HG03025 (cell line): Measurements from ENCODE around the gene GAGE12F.
"Not testable (repeated sequence)": the region's sequence is repeated elsewhere in the genome, so short reads cannot be mapped to it uniquely, and the experiment has no call there.

Experiments used
- ATAC-seq: cut with Tn5 transposase; IDR thresholded peaks from one replicate; pipeline ENCODE4 v1.9.1; 2021; ENCODE audit warnings: mild to moderate bottlenecking, moderate library complexity; ENCODE audit not compliant: unreplicated experiment, low FRiP score

GAGE12F gene

GRCh38 chrX:49560542-49560941, at the start of gene GAGE12F:
TSS of gene GAGE12F (plus strand) at chrX:49560842. CDS start at chrX:49561997, 1,155 bp downstream.
- not testable (repeated sequence) for ATAC-seq

GRCh38 chrX:49531877-49532276, 28.8 kb upstream of the GAGE12F start, which contains the start of gene GAGE12C:
TSS of gene GAGE12C (plus strand) at chrX:49532177. CDS start at chrX:49533332, 1,155 bp downstream.
- not testable (repeated sequence) for ATAC-seq

GRCh38 chrX:49541433-49541832, 19.2 kb upstream of the GAGE12F start, which contains the start of gene GAGE12D:
TSS of gene GAGE12D (plus strand) at chrX:49541733. CDS start at chrX:49542888, 1,155 bp downstream.
- ATAC-seq: not testable (repeated sequence)

- ATAC-seq: not testable (repeated sequence)
Measured at GRCh38 chrX:49550989-49551388, 9.7 kb upstream of the GAGE12F start, which contains the start of gene GAGE12E. TSS of gene GAGE12E (plus strand) at chrX:49551289. CDS start at chrX:49552444, 1,155 bp downstream.

- not testable (repeated sequence) for ATAC-seq
Measured at GRCh38 chrX:49568728-49569127, 8.1 kb downstream of the GAGE12F start.

- ATAC-seq: not testable (repeated sequence)
Measured at GRCh38 chrX:49569152-49569551, 8.5 kb downstream of the GAGE12F start.

- not testable (repeated sequence) for ATAC-seq
Measured at GRCh38 chrX:49570100-49570499, 9.5 kb downstream of the GAGE12F start, which contains the start of gene GAGE12G. TSS of gene GAGE12G (plus strand) at chrX:49570400. CDS start at chrX:49571555, 1,155 bp downstream.

- ATAC-seq: not testable (repeated sequence)
Measured at GRCh38 chrX:49579649-49580048, 19.0 kb downstream of the GAGE12F start, which contains the start of gene GAGE12H. TSS of gene GAGE12H (plus strand) at chrX:49579949. CDS start at chrX:49581104, 1,155 bp downstream.

- not testable (repeated sequence) for ATAC-seq
Measured at GRCh38 chrX:49589196-49589595, 28.6 kb downstream of the GAGE12F start, which contains the start of gene GAGE2A. TSS of gene GAGE2A (plus strand) at chrX:49589496. CDS start at chrX:49590651, 1,155 bp downstream.

GRCh38 chrX:49589769-49590478, 29.3 kb downstream of the GAGE12F start:
- ATAC-seq: not testable (repeated sequence)

GRCh38 chrX:49590488-49590887, 29.8 kb downstream of the GAGE12F start:
- ATAC-seq: not testable (repeated sequence)

GRCh38 chrX:49598720-49599119, 38.1 kb downstream of the GAGE12F start, which contains the start of gene GAGE1:
TSS of gene GAGE1 (plus strand) at chrX:49599020. CDS start at chrX:49600175, 1,155 bp downstream.
- ATAC-seq: not testable (repeated sequence)

GRCh38 chrX:49610718-49611310, 50.2 kb downstream of the GAGE12F start:
- no peak for ATAC-seq
